NCI-H774 (cell line): ENCODE measurements around the gene MUL1.
"Not testable (repeated sequence)": the region's sequence is repeated elsewhere in the genome, so short reads cannot be mapped to it uniquely, and the experiment has no call there.

Experiments
- DNase-seq: peaks from one replicate; lab custom pipeline; 2025; lab: John Stamatoyannopoulos, UW

The MUL1 gene

GRCh38 chr1:20507564-20508410 is at the start of gene MUL1:
TSS of gene MUL1 (minus strand) at chr1:20508151. CDS start at chr1:20508024, 127 bp downstream.
- peak; percentile 80 for DNase-seq

- DNase-seq: no peak
Measured at GRCh38 chr1:20555758-20556120, 47.8 kb upstream of the MUL1 start.

- DNase-seq: no peak
Measured at GRCh38 chr1:20555025-20555757, 47.2 kb upstream of the MUL1 start.

GRCh38 chr1:20552728-20553445 is 44.9 kb upstream of the MUL1 start:
- no peak for DNase-seq

- DNase-seq: no peak
Measured at GRCh38 chr1:20551945-20552727, 44.2 kb upstream of the MUL1 start, which contains the start of gene FAM43B. TSS of gene FAM43B (plus strand) at chr1:20552573. CDS start at chr1:20552974, 401 bp downstream.

- DNase-seq: no peak
Measured at GRCh38 chr1:20551161-20551560, 43.2 kb upstream of the MUL1 start.

GRCh38 chr1:20546637-20547036 is 38.7 kb upstream of the MUL1 start:
- no peak for DNase-seq

- DNase-seq: no peak
Measured at GRCh38 chr1:20540281-20540680, 32.3 kb upstream of the MUL1 start.

GRCh38 chr1:20538760-20539551 is 31.0 kb upstream of the MUL1 start:
- no peak for DNase-seq

GRCh38 chr1:20538227-20538626 is 30.3 kb upstream of the MUL1 start:
- no peak for DNase-seq

- no peak for DNase-seq
Measured at GRCh38 chr1:20534659-20535417, 26.9 kb upstream of the MUL1 start.

GRCh38 chr1:20533635-20534034 is 25.7 kb upstream of the MUL1 start:
- DNase-seq: no peak

- no peak for DNase-seq
Measured at GRCh38 chr1:20530901-20531300, 22.9 kb upstream of the MUL1 start.

GRCh38 chr1:20530306-20530705 is 22.4 kb upstream of the MUL1 start:
- peak; percentile 5 for DNase-seq

- no peak for DNase-seq
Measured at GRCh38 chr1:20528221-20528620, 20.3 kb upstream of the MUL1 start.

GRCh38 chr1:20526267-20526666 is 18.3 kb upstream of the MUL1 start:
- no peak for DNase-seq

GRCh38 chr1:20521960-20522861 is 14.3 kb upstream of the MUL1 start:
- peak; percentile 10 for DNase-seq

GRCh38 chr1:20519609-20520262 is 11.8 kb upstream of the MUL1 start:
- not testable (repeated sequence) for DNase-seq
